HEK293 (cell line): ENCODE data around the gene C5.
A peak's percentile ranks its signal among the peaks of the same experiment; 100 is the strongest.

ENCODE experiments used
- CTCF ChIA-PET: fragments of 350-600 bp; formaldehyde crosslinking; extraction: SDS; loops from one replicate; lab custom pipeline; 2021; ENCODE audit warnings: antibody characterized with exemption; lab: Yijun Ruan, JAX
- POLR2A ChIA-PET: fragments of 300-600 bp; formaldehyde crosslinking; extraction: SDS; loops from one replicate; lab custom pipeline; 2020; ENCODE audit warnings: antibody characterized with exemption, inconsistent platforms; lab: Yijun Ruan, JAX
- H3K27ac ChIP-seq: fragments of 200-500 bp; sonication (Bioruptor generic); 2 replicates; pipeline ENCODE4 v1.5.1; 2014; ENCODE audit warnings: low read depth, low read length, control low read depth, inconsistent platforms; ENCODE audit errors: extremely low read depth
- H3K36me3 ChIP-seq, 2 experiments: fragments of 200-500 bp in 1 of 2; sonication (Bioruptor generic) in 1 of 2; 1 replicate in 1 of 2; 2 replicates in 1 of 2; pipeline ENCODE4 v1.5.1; 2014 to 2017; ENCODE audit warnings: inconsistent platforms in 2 of 2, low read length in 2 of 2; ENCODE audit not compliant: control insufficient read depth in 2 of 2, insufficient read depth in 1 of 2
- H3K4me1 ChIP-seq: fragments of 200-500 bp; sonication (Bioruptor generic); 2 replicates; pipeline ENCODE4 v1.5.1; 2014; ENCODE audit warnings: mild to moderate bottlenecking, low read length, inconsistent platforms; ENCODE audit not compliant: control insufficient read depth, insufficient read depth
- H3K4me3 ChIP-seq: 2 replicates; pipeline ENCODE4 v1.5.1; 2011; ENCODE audit warnings: low read depth, mild to moderate bottlenecking, control low read depth, low read length, moderate library complexity
- H3K9me3 ChIP-seq: fragments of 200-500 bp; sonication (Bioruptor generic); 2 replicates; pipeline ENCODE4 v1.5.1; 2014; ENCODE audit warnings: low read depth, low read length, inconsistent platforms; ENCODE audit not compliant: control insufficient read depth, insufficient read depth
- HOXD13 ChIP-seq: sonication (generic); formaldehyde crosslinking; IDR thresholded peaks from 2 replicates; pipeline ENCODE4 v1.8.0; 2022; ENCODE audit warnings: missing genetic modification reagents, borderline replicate concordance
- SCRT2 ChIP-seq: fragments of 450-650 bp; formaldehyde crosslinking; IDR thresholded peaks from 2 replicates; pipeline ENCODE4 v1.5.1; 2016; ENCODE audit warnings: missing biosample characterization, missing genetic modification characterization
- SP3 ChIP-seq: fragments of 450-650 bp; formaldehyde crosslinking; IDR thresholded peaks from 2 replicates; pipeline ENCODE4 v1.5.1; 2016; ENCODE audit warnings: missing biosample characterization, missing genetic modification characterization
- TRIM28 ChIP-seq: IDR thresholded peaks from 2 replicates; pipeline ENCODE4 v1.6.1; 2011; ENCODE audit warnings: low read length, control low read depth, borderline replicate concordance
- ZBTB21 ChIP-seq: fragments of 450-650 bp; formaldehyde crosslinking; IDR thresholded peaks from 2 replicates; pipeline ENCODE4 v1.5.1; 2017; ENCODE audit warnings: missing biosample characterization, missing genetic modification characterization
- ZIC2 ChIP-seq: fragments of 450-650 bp; formaldehyde crosslinking; IDR thresholded peaks from 2 replicates; pipeline ENCODE4 v1.5.1; 2016; ENCODE audit warnings: missing biosample characterization, missing genetic modification characterization
- ZNF174 ChIP-seq: fragments of 450-650 bp; formaldehyde crosslinking; IDR thresholded peaks from 2 replicates; pipeline ENCODE4 v1.5.0; 2017; ENCODE audit warnings: missing biosample characterization, mild to moderate bottlenecking, missing genetic modification characterization
- ZNF211 ChIP-seq: fragments of 450-650 bp; formaldehyde crosslinking; IDR thresholded peaks from 2 replicates; pipeline ENCODE4 v1.5.1; 2016; ENCODE audit warnings: low read depth, missing biosample characterization, missing genetic modification characterization
- ZNF366 ChIP-seq: fragments of 450-650 bp; formaldehyde crosslinking; conservative IDR thresholded peaks from 2 replicates; pipeline ENCODE4 v1.5.1; 2016; ENCODE audit warnings: missing biosample characterization, missing genetic modification characterization
- ZNF555 ChIP-seq: fragments of 450-650 bp; formaldehyde crosslinking; conservative IDR thresholded peaks from 2 replicates; pipeline ENCODE4 v1.5.1; 2017; ENCODE audit warnings: missing biosample characterization, mild to moderate bottlenecking, missing genetic modification characterization, inconsistent platforms
- ZNF560 ChIP-seq: fragments of 450-650 bp; formaldehyde crosslinking; IDR thresholded peaks from 2 replicates; pipeline ENCODE4 v1.5.1; 2017; ENCODE audit warnings: missing biosample characterization, missing genetic modification characterization, borderline replicate concordance
- ZNF600 ChIP-seq: fragments of 450-650 bp; formaldehyde crosslinking; IDR thresholded peaks from 2 replicates; pipeline ENCODE4 v1.5.1; 2016; ENCODE audit warnings: missing biosample characterization, missing genetic modification characterization
- ZNF629 ChIP-seq: fragments of 450-650 bp; formaldehyde crosslinking; IDR thresholded peaks from 2 replicates; pipeline ENCODE4 v1.5.1; 2017; ENCODE audit warnings: missing biosample characterization, missing genetic modification characterization
- ZNF660 ChIP-seq: fragments of 450-650 bp; IDR thresholded peaks from 2 replicates; pipeline ENCODE4 v1.5.1; 2018; ENCODE audit warnings: missing biosample characterization, mild to moderate bottlenecking, missing genetic modification characterization
- ZNF670 ChIP-seq: fragments of 450-650 bp; formaldehyde crosslinking; IDR thresholded peaks from 2 replicates; pipeline ENCODE4 v1.5.1; 2016; ENCODE audit warnings: missing biosample characterization, missing genetic modification characterization, low read depth
- ZNF704 ChIP-seq: fragments of 450-650 bp; formaldehyde crosslinking; IDR thresholded peaks from 2 replicates; pipeline ENCODE4 v1.5.1; 2016; ENCODE audit warnings: missing biosample characterization, missing genetic modification characterization
- ZSCAN4 ChIP-seq: fragments of 450-650 bp; formaldehyde crosslinking; IDR thresholded peaks from 2 replicates; pipeline ENCODE4 v1.5.1; 2017; ENCODE audit warnings: missing biosample characterization, missing genetic modification characterization
- TF ChIP-seq, protein P1 (sequence below): fragments of 450-650 bp; formaldehyde crosslinking; IDR thresholded peaks from 2 replicates; pipeline ENCODE4 v1.5.1; 2016; ENCODE audit warnings: missing biosample characterization, missing genetic modification characterization

Gene C5

DNA sequence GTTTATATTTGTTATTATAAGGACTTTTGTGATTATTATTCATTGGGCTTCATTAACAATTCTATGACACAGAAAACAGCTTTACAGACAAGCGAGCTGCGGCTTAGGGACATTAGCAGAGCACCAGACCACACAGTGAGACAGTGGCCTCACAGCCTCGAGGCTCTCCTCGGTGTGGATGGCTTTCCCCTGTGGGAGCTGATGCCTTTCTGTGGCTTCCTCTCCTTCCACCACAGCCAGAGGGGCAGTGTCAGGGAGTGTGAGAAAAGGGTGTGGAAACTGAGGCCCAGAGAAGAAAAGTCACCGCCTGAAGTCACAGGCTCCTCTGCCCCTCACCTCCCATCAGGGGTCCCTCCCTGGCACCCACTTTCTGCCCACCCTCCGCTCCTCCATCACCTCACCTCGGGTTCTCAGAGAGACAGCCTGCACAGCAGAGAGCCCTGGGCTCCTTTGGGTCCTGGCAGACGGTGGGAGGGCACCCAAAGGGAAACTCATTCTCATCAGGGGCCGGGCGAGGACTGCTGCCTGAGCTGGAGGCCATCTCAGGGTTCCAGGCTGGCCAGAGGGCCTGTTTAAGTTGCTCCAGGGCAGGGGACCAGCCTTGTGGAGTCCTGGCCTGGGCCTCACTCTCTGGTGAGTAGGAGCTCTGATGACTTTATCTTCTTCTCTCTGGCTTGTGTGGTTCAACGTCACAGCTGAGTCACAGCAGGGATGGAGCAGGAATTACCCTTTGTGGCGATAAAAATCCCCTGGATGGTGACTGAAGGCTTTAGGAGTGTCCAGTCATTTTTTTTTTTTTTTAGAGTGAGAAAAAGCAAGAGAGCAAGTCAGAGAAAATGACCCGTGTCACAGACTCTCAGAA, 124.3 kb downstream of the C5 start:
- Histone ChIP-seq H3K4me1 (no peaks in the 10 kb centered on the region), H3K27ac (no peak overlapping the region), H3K36me3 (no peaks in the 10 kb centered on the region), H3K9me3 (no peaks in the 10 kb centered on the region), H3K4me3 (no peak overlapping the region)
- TF ChIP-seq ZNF174, result no peak
- no peak for TF ChIP-seq ZNF704 (tag by site-specific recombination)
- 0 out of 2 replicates have a peak, but pooled peaks have one; percentile 15 for TF ChIP-seq ZNF660 (tag by site-specific recombination)
- no peak for TF ChIP-seq SCRT2 (tag by site-specific recombination)
- TF ChIP-seq ZIC2 (tag by site-specific recombination), result peak; percentile 28; the same call in 1 of the 2 replicates
- TF ChIP-seq ZNF560 (tag by site-specific recombination), result no peak
- peak; percentile 67 for TF ChIP-seq ZNF629 (tag by site-specific recombination)
- TF ChIP-seq, protein P1, sequence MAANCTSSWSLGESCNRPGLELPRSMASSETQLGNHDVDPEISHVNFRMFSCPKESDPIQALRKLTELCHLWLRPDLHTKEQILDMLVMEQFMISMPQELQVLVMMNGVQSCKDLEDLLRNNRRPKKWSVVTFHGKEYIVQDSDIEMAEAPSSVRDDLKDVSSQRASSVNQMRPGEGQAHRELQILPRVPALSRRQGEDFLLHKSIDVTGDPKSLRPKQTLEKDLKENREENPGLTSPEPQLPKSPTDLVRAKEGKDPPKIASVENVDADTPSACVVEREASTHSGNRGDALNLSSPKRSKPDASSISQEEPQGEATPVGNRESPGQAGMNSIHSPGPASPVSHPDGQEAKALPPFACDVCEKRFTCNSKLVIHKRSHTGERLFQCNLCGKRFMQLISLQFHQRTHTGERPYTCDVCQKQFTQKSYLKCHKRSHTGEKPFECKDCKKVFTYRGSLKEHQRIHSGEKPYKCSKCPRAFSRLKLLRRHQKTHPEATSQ (tag by site-specific recombination), result no peak
- peak; percentile 72 for TF ChIP-seq ZBTB21 (tag by site-specific recombination)
- POLR2A ChIA-PET, result interaction anchor here (0.7 kb wide), 1 partner anchor 46 kb away, joined by 3 read pairs; no protein-coding TSS in a partner anchor
- CTCF ChIA-PET, result interaction anchor here (0.7 to 1.6 kb wide), 2 partner anchors 11 to 63 kb away, joined by 3 to 5 read pairs; no protein-coding TSS in a partner anchor

DNA sequence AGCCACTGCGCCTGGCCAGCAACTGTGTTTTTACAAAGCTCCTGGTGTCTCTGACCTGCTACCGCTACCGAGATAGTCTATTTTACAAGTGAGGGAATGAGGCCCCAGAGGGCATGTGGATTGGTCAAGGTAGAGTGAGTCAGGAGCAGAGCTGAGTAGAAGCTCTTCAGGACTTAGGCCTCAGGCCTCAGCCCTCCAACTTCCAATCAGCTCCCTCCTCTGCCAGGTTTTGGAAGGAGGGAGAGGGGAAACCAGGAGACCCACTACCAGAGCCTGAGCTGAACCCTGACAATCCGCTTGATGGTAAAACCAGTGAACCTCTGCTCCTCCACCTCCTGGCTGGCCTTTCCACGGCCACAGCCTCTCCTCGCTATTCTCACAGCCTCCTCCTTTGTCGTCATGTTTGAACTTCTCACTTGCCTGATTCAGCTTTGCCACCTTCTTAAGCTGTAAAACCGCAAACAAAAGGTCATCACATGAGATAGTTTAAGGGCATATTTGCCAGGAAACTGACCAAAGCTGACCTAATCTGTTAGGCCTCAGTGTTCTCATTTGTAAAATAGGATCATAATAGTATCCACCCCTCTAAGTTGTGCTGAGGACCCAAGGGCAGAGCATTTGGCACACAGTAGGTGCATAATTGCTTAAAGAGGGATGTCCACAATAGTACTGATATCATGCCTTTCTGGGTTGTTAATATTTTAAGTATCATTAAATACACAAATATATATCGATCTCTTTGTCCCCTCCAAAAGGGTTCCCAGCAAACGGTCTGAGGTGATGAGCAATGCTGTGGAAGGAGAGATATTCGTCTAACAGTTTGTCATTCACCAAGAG, 125.2 kb downstream of the C5 start:
- Histone ChIP-seq H3K27ac (no peak overlapping the region), H3K36me3 (no peaks in the 10 kb centered on the region), H3K4me3 (no peak overlapping the region), H3K4me1 (no peaks in the 10 kb centered on the region)
- CTCF ChIA-PET, result interaction anchor here (1.6 kb wide), 1 partner anchor 12 kb away, joined by 5 read pairs; no protein-coding TSS in a partner anchor
- POLR2A ChIA-PET, result no interaction called here
- TF ChIP-seq ZNF211, result no peak
- TF ChIP-seq HOXD13 (CRISPR knock-in tag), result no peak
- no peak for TF ChIP-seq SP3 (tag by site-specific recombination)
- TF ChIP-seq ZNF366 (tag by site-specific recombination), result no peak
- no peak for TF ChIP-seq TRIM28
- TF ChIP-seq ZNF555, result no peak
- no peak for TF ChIP-seq ZSCAN4
- TF ChIP-seq ZNF670 (tag by site-specific recombination), result no peak
- no peak for TF ChIP-seq ZNF600 (tag by site-specific recombination)
- TF ChIP-seq, all 188 proteins: peak for 0
- no peaks in the 10 kb centered on the region for H3K9me3 ChIP-seq
